OCI-LY3 (cell line): Measurements from ENCODE around the gene HHIP.
"Not testable (repeated sequence)": the region's sequence is repeated elsewhere in the genome, so short reads cannot be mapped to it uniquely, and the experiment has no call there.

Experiments
- H2AFZ ChIP-seq: fragments of 200-600, 300-600 bp; shearing (Covaris generic); 2 replicates; pipeline ENCODE4 v1.6.0; 2014; ENCODE audit warnings: antibody characterized with exemption, low read depth, low read length
- H3K27ac ChIP-seq: fragments of 200-600, 300-600 bp; sonication (generic); 2 replicates; pipeline ENCODE4 v1.5.1; 2014; ENCODE audit warnings: mild to moderate bottlenecking, low read length, moderate library complexity, mixed read lengths
- H3K27me3 ChIP-seq: fragments of 200-600, 300-600 bp; sonication (generic); 2 replicates; pipeline ENCODE4 v1.6.1; 2014; ENCODE audit warnings: low read depth, low read length, mixed read lengths
- H3K36me3 ChIP-seq: fragments of 200-600, 300-600 bp; sonication (generic); replicated peaks from 2 replicates; pipeline ENCODE3; 2014; ENCODE audit warnings: low read depth, low read length, mixed read lengths
- H3K4me1 ChIP-seq: fragments of 300-600, 200-600 bp; sonication (generic); 2 replicates; pipeline ENCODE4 v1.6.1; 2014; ENCODE audit warnings: low read length, mixed read lengths
- H3K4me2 ChIP-seq: fragments of 200-600, 300-600 bp; sonication (generic); 2 replicates; pipeline ENCODE4 v1.6.1; 2014; ENCODE audit warnings: low read length, mixed read lengths
- H3K4me3 ChIP-seq: fragments of 300-600, 200-600 bp; sonication (generic); 2 replicates; pipeline ENCODE4 v1.5.1; 2014; ENCODE audit warnings: antibody characterized with exemption, mild to moderate bottlenecking, low read length, moderate library complexity
- H3K79me2 ChIP-seq: fragments of 300-600, 200-600 bp; shearing (Covaris generic); 2 replicates; pipeline ENCODE4 v1.6.1; 2014; ENCODE audit warnings: mild to moderate bottlenecking, low read length, mixed read lengths
- H3K9ac ChIP-seq: fragments of 300-600, 200-600 bp; shearing (Covaris generic); 2 replicates; pipeline ENCODE4 v1.6.0; 2014; ENCODE audit warnings: mild to moderate bottlenecking, low read length, moderate library complexity
- H3K9me3 ChIP-seq: fragments of 200-600, 300-600 bp; shearing (Covaris generic); 2 replicates; pipeline ENCODE4 v1.6.1; 2014; ENCODE audit warnings: low read length, mixed read lengths; ENCODE audit not compliant: insufficient read depth
- H4K20me1 ChIP-seq: fragments of 200-600, 300-600 bp; sonication (generic); 2 replicates; pipeline ENCODE4 v1.6.1; 2016; ENCODE audit warnings: low read length, mixed read lengths; ENCODE audit not compliant: insufficient read depth
- EZH2phosphoT487 ChIP-seq: fragments of 200-600 bp; shearing (Covaris generic); IDR thresholded peaks from 2 replicates; pipeline ENCODE4 v1.6.1; 2018; ENCODE audit warnings: antibody characterized with exemption, mixed run types, low read depth
- TF ChIP-seq, protein P1 (sequence below): fragments of 200-600, 300-600 bp; sonication (generic); IDR thresholded peaks from 2 replicates; pipeline ENCODE4 v1.5.1; 2014; ENCODE audit warnings: antibody characterized with exemption, low read length, low read depth

Gene HHIP

GRCh38 chr4:144787365-144788258 lies 141.7 kb downstream of the HHIP start:
- Histone ChIP-seq H3K9ac (no peak overlapping the region), H3K4me1 (peaks cover under 1% of the 10 kb centered on the region; the same call in 1 of the 2 replicates), H3K27ac (no peak overlapping the region), H4K20me1 (no peaks in the 10 kb centered on the region), H3K9me3 (no peaks in the 10 kb centered on the region), H3K27me3 (0 out of 2 replicates have a peak, but pooled peaks cover 5% of the 10 kb centered on the region), H3K36me3 (no peaks in the 10 kb centered on the region), H3K79me2 (no peaks in the 10 kb centered on the region), H3K4me3 (no peak overlapping the region), H3K4me2 (no peak overlapping the region), H2AFZ (no peak overlapping the region)
- TF ChIP-seq EZH2phosphoT487, result no peak
- TF ChIP-seq, protein P1, sequence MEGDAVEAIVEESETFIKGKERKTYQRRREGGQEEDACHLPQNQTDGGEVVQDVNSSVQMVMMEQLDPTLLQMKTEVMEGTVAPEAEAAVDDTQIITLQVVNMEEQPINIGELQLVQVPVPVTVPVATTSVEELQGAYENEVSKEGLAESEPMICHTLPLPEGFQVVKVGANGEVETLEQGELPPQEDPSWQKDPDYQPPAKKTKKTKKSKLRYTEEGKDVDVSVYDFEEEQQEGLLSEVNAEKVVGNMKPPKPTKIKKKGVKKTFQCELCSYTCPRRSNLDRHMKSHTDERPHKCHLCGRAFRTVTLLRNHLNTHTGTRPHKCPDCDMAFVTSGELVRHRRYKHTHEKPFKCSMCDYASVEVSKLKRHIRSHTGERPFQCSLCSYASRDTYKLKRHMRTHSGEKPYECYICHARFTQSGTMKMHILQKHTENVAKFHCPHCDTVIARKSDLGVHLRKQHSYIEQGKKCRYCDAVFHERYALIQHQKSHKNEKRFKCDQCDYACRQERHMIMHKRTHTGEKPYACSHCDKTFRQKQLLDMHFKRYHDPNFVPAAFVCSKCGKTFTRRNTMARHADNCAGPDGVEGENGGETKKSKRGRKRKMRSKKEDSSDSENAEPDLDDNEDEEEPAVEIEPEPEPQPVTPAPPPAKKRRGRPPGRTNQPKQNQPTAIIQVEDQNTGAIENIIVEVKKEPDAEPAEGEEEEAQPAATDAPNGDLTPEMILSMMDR, result peak; percentile 96

- no peak overlapping the region for H2AFZ ChIP-seq
Observed at GRCh38 chr4:144788469-144788868, 142.5 kb downstream of the HHIP start.

GRCh38 chr4:144791933-144792332 lies 146.0 kb downstream of the HHIP start:
- not testable (repeated sequence) for H3K9me3 ChIP-seq, H3K4me1 ChIP-seq, H3K9ac ChIP-seq, H3K4me2 ChIP-seq, H3K27ac ChIP-seq, H3K27me3 ChIP-seq, H2AFZ ChIP-seq, H3K4me3 ChIP-seq, H3K79me2 ChIP-seq, H4K20me1 ChIP-seq, H3K36me3 ChIP-seq

More at GRCh38 chr4:144788469-144788868, 142.5 kb downstream of the HHIP start:
- no peak overlapping the region for H3K4me2 ChIP-seq
- H3K36me3 ChIP-seq, result no peaks in the 10 kb centered on the region
- no peaks in the 10 kb centered on the region for H3K9me3 ChIP-seq
- no peak for TF ChIP-seq EZH2phosphoT487
- TF ChIP-seq, protein P1, result no peak
- H3K9ac ChIP-seq, result no peak overlapping the region
- H3K27me3 ChIP-seq, result 0 out of 2 replicates have a peak, but pooled peaks cover 5% of the 10 kb centered on the region
- H3K79me2 ChIP-seq, result no peaks in the 10 kb centered on the region
- H3K27ac ChIP-seq, result no peak overlapping the region
- H3K4me3 ChIP-seq, result no peak overlapping the region
- no peaks in the 10 kb centered on the region for H3K4me1 ChIP-seq
- no peaks in the 10 kb centered on the region for H4K20me1 ChIP-seq
